Activated T-helper 1 cell treated with anti-CD3 and anti-CD28 coated beads, Interleukin-12 subunit alpha, Interleukin-12 subunit beta, Interleukin-2, Interleukin-4 antibody, amounts not matched to agents 30 ng/mL and 10 ng/mL and 1 ng/mL, durations not matched to agents 14 hours and 24 hours and 36 hours (primary cell): ENCODE data around the gene TMEM187. TPM values are rescaled to one million over a fixed set of nuclear protein-coding genes. Genes with fewer than 3 reads are reported as not detected.

Experiments
- DNase-seq: peaks from one replicate; pipeline ENCODE4 v3.0.0; 2021; ENCODE audit warnings: low spot score
- H3K27ac Mint-ChIP-seq: one replicate; pipeline ENCODE4 v1.8.0; 2021; ENCODE audit warnings: mild to moderate bottlenecking, mixed read lengths
- H3K27me3 Mint-ChIP-seq: one replicate; pipeline ENCODE4 v1.8.0; 2022; ENCODE audit warnings: mild to moderate bottlenecking, moderate library complexity, mixed read lengths; ENCODE audit not compliant: insufficient read depth
- H3K36me3 Mint-ChIP-seq: one replicate; pipeline ENCODE4 v1.8.0; 2021; ENCODE audit warnings: low read depth, mixed read lengths
- H3K4me1 Mint-ChIP-seq: one replicate; pipeline ENCODE4 v1.8.0; 2021; ENCODE audit warnings: low read depth, mixed read lengths
- H3K4me3 Mint-ChIP-seq: one replicate; pipeline ENCODE4 v1.8.0; 2021; ENCODE audit warnings: mild to moderate bottlenecking, moderate library complexity, mixed read lengths
- H3K9me3 Mint-ChIP-seq: one replicate; pipeline ENCODE4 v1.8.0; 2021; ENCODE audit warnings: mixed read lengths
- intact Hi-C: fragments of 100-400 bp; cut with micrococcal nuclease; formaldehyde crosslinking; loops from one replicate; pipeline ENCODE4 v1.15.1; 2024
- total RNA-seq: library from RNA; stranded (reverse); gene quantifications from 2 replicates; pipeline ENCODE4 v1.2.3, GENCODE V29; 2022

Gene TMEM187
- total RNA-seq, 1 donor from 2014 or later: 3.4 TPM

DNA sequence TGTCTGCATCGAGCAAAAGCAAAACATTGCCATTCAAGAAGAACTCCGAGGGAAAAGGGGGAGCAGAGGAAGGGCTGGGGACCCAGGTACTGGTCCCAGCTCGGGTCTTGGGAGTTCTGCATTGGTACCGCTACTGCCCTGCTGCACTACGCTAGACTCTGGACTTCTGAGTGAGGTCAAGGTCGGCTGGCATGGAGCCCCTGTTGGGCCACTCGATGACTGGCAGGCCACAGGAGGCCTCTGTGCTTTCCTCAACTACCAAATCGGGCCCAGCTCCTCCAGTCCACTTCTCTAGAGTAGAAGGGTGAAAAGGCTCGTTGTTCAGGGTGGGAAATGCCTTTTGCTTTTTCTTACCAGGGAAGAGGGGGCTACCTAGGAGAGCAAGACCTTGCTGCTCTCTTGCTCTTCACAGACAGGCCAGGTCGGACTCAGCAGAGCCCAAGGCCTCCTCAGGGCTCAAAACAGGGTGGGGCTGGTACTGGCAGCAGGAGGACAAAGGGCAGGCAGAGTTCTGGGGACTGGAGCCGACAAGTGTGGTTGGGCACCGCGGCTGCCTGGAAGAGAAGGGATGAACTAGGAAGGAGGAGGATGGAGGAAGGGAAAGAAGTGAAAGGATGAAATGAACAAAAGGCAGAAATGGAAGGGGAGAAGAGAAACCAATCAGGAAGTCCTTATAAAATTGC, 56.1 kb downstream of the TMEM187 start:
- no peak for DNase-seq
- Mint-ChIP-seq H3K9me3 (no peaks in the 10 kb centered on the region), H3K4me3 (no peak overlapping the region), H3K36me3 (peaks cover 10% of the 10 kb centered on the region), H3K27ac (peak overlapping the region; percentile 61), H3K4me1 (no peaks in the 10 kb centered on the region), H3K27me3 (no peaks in the 10 kb centered on the region)
- intact Hi-C loops: no loop called here

DNA sequence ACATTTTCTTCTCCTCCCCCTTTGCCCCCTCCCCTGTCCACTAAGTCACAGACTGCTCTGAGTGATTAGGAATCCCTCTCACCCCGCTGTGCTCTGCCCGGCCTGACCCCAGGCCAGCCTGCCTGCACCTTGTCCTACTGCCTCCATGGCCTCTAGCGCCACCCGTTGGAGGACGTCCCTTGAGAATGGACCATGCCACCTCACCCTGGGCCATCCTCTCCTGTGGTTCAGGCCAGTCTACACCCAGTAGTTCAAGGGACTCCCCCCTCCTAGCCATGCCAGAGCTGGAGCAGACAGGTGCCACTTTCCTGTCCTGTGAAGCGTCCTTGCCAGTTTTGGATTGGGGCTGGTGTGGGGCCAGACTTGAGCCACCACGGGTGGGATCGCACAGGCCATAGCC, 56.9 kb downstream of the TMEM187 start:
- DNase-seq: no peak
- Mint-ChIP-seq H3K36me3 (peaks cover 10% of the 10 kb centered on the region), H3K27me3 (no peaks in the 10 kb centered on the region), H3K4me1 (no peaks in the 10 kb centered on the region), H3K27ac (no peak overlapping the region), H3K9me3 (no peaks in the 10 kb centered on the region), H3K4me3 (no peak overlapping the region)
- intact Hi-C loops: no loop called here

DNA sequence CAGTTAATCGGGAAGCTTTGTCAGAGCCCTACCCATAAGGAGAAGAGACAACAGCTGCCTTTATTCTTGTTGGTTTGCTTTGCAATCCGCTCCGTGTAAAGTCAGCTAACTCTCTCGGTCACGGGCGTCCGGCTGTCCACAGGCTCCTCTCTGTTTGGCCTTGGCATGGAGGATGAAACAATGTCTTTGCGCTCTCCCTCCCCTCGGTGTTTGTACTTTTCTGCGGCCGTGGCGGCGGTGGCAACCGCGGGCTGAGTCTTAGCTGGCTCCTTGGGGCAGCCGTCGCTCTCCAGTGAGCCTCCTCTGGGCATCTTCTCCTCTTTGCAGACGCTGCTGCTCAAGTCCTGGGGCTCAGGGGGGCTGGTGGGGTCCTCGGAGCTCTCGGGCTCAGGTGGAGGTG, 57.7 kb downstream of the TMEM187 start:
- H3K4me3 Mint-ChIP-seq: no peak overlapping the region
- H3K4me1 Mint-ChIP-seq: no peaks in the 10 kb centered on the region
- no peak overlapping the region for H3K27ac Mint-ChIP-seq
- H3K27me3 Mint-ChIP-seq: no peaks in the 10 kb centered on the region
- H3K9me3 Mint-ChIP-seq: no peaks in the 10 kb centered on the region
- DNase-seq: no peak
- intact Hi-C loops: no loop called here
- H3K36me3 Mint-ChIP-seq: peaks cover 13% of the 10 kb centered on the region

DNA sequence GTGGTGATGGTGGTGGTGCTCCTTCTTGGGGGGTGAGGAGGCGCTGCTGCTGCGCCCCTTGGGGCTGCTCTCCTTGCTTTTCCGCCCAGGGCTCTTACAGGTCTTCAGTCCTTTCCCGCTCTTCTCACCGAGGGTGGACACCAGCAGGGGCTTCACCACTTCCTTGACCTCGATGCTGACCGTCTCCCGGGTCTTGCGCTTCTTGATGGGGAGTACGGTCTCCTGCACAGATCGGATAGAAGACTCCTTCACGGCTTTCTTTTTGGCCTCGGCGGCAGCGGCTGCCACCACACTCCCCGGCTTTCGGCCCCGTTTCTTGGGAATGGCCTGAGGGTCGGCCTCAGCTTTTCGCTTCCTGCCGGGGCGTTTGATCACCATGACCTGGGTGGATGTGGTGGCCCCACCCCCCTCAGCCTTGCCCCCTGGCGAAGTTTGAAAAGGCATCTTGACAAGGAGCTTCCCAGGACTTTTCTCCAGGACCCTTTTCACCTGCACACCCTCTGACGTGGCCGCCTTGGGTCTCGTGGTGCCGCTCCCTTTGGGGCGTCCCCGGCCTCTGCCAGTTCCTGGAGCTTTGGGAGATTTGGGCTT, 58.3 kb downstream of the TMEM187 start:
- intact Hi-C loops: no loop called here
- Mint-ChIP-seq H3K27me3 (no peaks in the 10 kb centered on the region), H3K36me3 (peaks cover 13% of the 10 kb centered on the region), H3K9me3 (no peaks in the 10 kb centered on the region), H3K27ac (no peak overlapping the region), H3K4me3 (no peak overlapping the region), H3K4me1 (no peaks in the 10 kb centered on the region)
- DNase-seq: no peak

DNA sequence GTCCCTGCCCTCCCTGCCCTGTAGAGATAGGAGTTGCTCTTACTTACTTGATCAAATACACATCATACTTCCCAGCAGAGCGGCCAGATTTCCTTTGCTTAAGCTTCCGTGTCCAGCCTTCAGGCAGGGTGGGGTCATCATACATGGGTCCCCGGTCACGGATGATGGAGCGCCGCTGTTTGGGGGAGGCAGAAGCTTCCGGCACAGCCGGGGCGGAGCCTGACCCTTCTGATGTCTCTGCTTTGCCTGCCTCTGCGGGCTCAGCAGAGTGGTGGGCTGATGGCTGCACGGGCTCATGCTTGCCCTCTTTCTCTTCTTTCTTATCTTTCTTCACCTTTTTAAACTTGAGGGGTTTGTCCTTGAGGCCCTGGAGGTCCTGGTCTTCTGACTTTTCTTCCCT, 59.6 kb downstream of the TMEM187 start:
- Mint-ChIP-seq H3K36me3 (peaks cover 13% of the 10 kb centered on the region), H3K4me3 (no peak overlapping the region), H3K27me3 (no peaks in the 10 kb centered on the region), H3K4me1 (peaks cover 9% of the 10 kb centered on the region), H3K27ac (no peak overlapping the region), H3K9me3 (no peaks in the 10 kb centered on the region)
- no peak for DNase-seq
- intact Hi-C loops: no loop called here

DNA sequence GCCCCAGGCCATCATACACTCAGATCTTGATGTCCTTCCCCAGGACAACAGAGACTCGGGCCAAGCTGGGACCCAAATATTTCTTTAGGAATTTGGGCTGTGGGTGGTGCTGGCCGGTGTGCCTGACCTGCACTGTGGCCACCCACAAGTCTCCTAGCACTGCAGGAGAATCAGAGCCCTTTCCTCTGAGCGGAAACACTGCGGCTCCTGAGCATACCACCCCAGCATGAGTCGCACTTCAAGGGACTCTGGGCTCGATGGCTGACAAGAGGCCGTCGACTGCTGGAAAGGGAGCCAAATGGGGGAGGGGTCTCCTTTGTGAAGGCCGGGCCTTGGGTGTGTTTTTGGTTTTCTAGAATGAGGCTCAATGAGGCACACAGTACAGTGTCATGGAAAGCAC, 60.1 kb downstream of the TMEM187 start:
- intact Hi-C loops: no loop called here
- DNase-seq: no peak
- Mint-ChIP-seq H3K9me3 (no peaks in the 10 kb centered on the region), H3K36me3 (peaks cover 11% of the 10 kb centered on the region), H3K27ac (no peak overlapping the region), H3K4me3 (no peak overlapping the region), H3K4me1 (peaks cover 9% of the 10 kb centered on the region), H3K27me3 (no peaks in the 10 kb centered on the region)

Other genes with a start within 250 kb of the TMEM187 start
- gene BCAP31, start 248.4 kb upstream of the TMEM187 start, total RNA-seq: 156 and 166 TPM in 2 replicates
- 8.4 TPM in 2 replicates for gene ABCD1, start 247.9 kb upstream of the TMEM187 start, total RNA-seq
- gene PLXNB3, start 208.5 kb upstream of the TMEM187 start, total RNA-seq: 0.21 and 0.81 TPM in 2 replicates
- not detected in 2 replicates for gene SRPK3, start 191.7 kb upstream of the TMEM187 start, total RNA-seq
- 68.4 and 69.7 TPM in 2 replicates for gene IDH3G, start 178.4 kb upstream of the TMEM187 start, total RNA-seq
- 281 and 285 TPM in 2 replicates for gene SSR4, start 178.1 kb upstream of the TMEM187 start, total RNA-seq
- 0.29 and 0.44 TPM in 2 replicates for gene PDZD4, start 142.2 kb upstream of the TMEM187 start, total RNA-seq
- gene L1CAM, start 86.6 kb upstream of the TMEM187 start, total RNA-seq: 1.7 and 3.3 TPM in 2 replicates
- gene AVPR2, start 68.1 kb upstream of the TMEM187 start, total RNA-seq: not detected in 2 replicates
- gene ARHGAP4, start 46.5 kb upstream of the TMEM187 start, total RNA-seq: 128 TPM in 2 replicates
- gene NAA10, start 37.7 kb upstream of the TMEM187 start, total RNA-seq: 150 and 156 TPM in 2 replicates
- 12.8 and 14.0 TPM in 2 replicates for gene RENBP, start 28.1 kb upstream of the TMEM187 start, total RNA-seq
- gene HCFC1, start 936 bp upstream of the TMEM187 start, total RNA-seq: 105 and 106 TPM in 2 replicates
- 165 and 172 TPM in 2 replicates for gene IRAK1, start 47.1 kb downstream of the TMEM187 start, total RNA-seq
- gene MECP2, start 125.0 kb downstream of the TMEM187 start, total RNA-seq: 53.4 and 59.4 TPM in 2 replicates
- gene OPN1LW, start 171.5 kb downstream of the TMEM187 start, total RNA-seq: not detected in 2 replicates
- gene OPN1MW, start 209.8 kb downstream of the TMEM187 start, total RNA-seq: not detected in 2 replicates
- gene OPN1MW2, start 247.0 kb downstream of the TMEM187 start, total RNA-seq: not detected in 2 replicates